Suppressor macrophage (primary cell): Measurements from ENCODE around the gene BRD9.
"Not testable (repeated sequence)": the region's sequence is repeated elsewhere in the genome, so short reads cannot be mapped to it uniquely, and the experiment has no call there.

Source experiments
- DNase-seq, 4 experiments: peaks; one replicate each; pipeline ENCODE4 v3.0.0-alpha.2; 2020 to 2022
- total RNA-seq, 17 experiments: gene quantifications; one replicate each; lab custom pipeline; 2026; ENCODE audit warnings: mixed read lengths in 6 of 17, inconsistent platforms in 3 of 17; lab: John Stamatoyannopoulos, UW

Gene BRD9
- 18.2 to 44.3 (median 32.0) reads per million in 17 experiments for total RNA-seq

DNA sequence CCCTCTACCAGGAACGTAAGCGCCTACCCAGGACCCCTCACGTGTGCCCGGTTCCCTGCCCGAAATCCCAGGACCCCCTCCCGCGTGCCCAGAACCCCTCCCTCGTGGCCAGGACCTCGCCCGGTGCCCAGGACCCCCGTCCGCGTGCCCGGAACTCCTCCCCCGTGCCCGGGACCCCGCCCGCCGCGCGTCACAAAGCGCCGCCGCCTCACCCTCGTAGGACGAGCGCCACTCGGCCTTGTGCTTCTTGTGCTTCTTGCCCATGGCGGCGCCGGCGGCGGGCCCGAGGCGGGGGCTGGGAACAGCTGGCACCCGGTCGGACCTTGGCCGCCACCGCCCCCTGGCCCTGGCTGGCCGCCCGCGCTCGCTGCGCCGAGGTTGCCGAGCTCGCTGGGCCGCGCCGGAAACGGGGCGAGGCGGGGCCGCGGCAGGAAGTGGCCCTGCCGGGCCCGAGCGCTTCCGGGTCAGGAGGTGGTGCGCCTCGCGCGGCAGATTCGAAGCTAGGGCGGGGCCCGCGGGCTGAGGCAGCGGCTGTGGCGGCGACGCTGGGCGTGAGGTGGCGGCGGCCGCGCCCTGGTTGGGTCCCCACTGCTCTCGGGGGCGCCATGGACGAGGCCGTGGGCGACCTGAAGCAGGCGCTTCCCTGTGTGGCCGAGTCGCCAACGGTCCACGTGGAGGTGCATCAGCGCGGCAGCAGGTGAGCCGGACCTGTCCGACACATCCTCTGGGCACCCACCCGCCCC lies at the start of gene BRD9, which contains the start of gene TRIP13:
Gene BRD9, minus strand, starts transcription at position 408 of the 743 bp plus-strand sequence. Its CDS starts 144 bp downstream, at position 264.
Gene TRIP13, plus strand, starts transcription at position 491 of the 743 bp plus-strand sequence. Its CDS starts 115 bp downstream, at position 606.
- peak; percentile 89 to 95 (median 92) for DNase-seq

DNA sequence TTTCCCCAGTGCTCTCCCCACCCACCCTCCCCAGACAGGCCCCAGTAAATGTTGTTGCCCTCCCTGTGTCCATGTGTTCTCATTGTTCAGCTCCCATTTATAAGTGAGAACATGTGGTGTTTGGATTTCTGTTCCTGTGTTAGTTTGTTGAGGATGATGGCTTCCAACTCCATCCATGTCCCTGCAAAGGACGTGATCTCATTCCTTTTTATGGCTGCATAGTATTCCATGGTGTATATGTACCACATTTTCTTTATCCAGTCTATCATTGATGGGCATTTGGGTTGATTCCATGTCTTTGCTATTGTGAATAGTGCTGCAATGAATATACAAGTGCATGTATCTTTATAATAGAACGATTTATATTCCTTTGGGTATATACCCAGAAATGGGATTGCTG lies 48.1 kb upstream of the BRD9 start:
- not testable (repeated sequence) for DNase-seq

GRCh38 chr5:939368-939767 lies 46.8 kb upstream of the BRD9 start:
- no peak for DNase-seq

DNA sequence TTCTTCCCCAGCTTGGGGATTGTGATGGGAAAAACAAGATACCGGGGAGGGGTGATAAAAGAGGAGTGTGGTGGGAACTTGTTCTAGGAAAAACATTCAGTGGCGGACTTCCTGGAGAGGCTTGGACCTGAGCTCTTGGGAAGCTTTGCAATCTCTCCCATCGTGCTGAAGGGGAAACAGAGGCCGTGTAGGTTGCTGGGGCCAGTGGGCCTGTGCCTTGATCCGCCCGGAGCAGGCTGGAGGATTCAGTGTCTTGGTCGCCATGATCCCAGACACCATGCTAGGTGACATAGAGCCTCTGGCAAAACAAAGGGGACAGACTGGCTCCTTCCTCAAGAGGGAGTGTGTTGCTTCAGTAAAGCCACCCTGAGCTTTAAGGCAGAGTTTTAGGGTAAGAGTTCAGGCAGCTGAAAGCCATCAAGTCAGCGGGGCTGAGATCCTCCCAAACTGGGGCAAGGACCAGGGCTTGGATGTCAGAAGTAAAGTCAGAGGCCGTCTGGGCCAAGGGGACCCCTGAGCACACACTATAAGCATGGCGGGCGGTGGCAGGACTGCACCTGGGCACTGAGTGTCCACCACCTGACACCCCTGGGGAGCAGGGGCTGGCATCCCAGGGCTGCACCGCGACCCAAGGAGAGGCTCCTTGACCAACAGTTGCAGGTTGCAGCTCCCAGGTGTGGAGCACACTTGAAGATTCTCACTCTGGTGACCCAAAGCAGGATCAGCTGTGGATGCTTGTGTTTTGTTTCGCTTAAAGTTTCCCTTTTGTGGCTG lies 44.7 kb upstream of the BRD9 start:
- DNase-seq = no peak

GRCh38 chr5:936149-937144 lies 43.8 kb upstream of the BRD9 start:
- DNase-seq = no peak

DNA sequence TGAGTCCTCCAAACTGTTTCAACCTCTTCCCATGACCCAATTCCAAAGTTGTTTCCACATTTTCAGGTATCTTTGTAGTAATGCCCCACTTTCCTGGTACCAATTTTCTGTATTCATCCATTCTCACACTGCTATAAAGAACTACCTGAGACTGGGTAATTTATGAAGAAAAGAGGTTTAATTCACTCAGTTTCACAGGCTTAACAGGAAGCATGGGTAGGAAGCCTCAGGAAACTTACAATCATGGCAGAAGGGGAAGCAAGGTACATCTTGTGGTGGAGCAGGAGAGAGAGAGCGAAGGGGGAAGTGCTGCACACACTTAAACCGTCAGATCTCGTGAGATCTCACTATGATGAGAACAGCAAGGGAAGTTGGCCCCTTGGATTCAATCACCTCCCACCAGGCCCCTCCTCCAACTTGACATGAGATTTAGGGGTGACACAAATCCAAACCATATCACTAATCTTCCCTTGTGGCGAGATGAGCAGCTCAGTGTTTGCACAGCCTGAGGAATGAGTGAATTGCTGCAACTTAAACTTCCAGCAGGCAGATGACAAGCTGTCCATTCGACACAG lies 43.0 kb upstream of the BRD9 start:
- peak in 3 of 4 experiments; percentile 11 to 16 (median 15) for DNase-seq

DNA sequence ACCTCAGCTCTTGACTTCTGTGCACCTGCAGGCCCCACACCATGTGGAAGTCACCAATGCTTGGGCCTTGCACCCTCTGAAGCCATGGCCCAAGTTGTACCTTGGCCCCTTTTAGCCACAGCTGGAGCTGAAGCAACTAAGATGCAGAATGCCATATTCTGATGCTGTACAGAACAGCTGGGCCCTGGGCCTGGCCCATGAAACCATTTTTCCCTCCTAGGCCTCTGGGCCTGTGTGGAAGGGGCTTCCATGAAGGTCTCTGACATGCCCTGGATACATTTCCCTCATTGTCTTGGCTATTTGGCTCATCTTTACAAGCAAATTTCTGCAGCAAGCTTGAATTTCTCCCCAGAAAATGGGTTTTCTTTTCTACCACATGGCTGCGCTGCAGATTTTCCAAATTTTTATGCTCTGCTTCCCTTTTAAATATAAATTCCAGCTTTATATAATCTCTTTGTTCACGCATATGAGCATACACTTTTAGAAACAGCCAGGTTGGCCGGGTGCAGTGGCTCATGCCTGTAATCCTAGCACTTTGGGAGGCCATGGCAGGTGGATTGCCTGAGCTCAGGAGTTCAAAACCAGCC lies 41.9 kb upstream of the BRD9 start:
- not testable (repeated sequence) for DNase-seq

- DNase-seq = not testable (repeated sequence)
These were observed 41.4 kb upstream of the BRD9 start for GRCh38 chr5:933951-934350.

- DNase-seq = no peak
These were observed 40.8 kb upstream of the BRD9 start for GRCh38 chr5:933251-933861.

DNA sequence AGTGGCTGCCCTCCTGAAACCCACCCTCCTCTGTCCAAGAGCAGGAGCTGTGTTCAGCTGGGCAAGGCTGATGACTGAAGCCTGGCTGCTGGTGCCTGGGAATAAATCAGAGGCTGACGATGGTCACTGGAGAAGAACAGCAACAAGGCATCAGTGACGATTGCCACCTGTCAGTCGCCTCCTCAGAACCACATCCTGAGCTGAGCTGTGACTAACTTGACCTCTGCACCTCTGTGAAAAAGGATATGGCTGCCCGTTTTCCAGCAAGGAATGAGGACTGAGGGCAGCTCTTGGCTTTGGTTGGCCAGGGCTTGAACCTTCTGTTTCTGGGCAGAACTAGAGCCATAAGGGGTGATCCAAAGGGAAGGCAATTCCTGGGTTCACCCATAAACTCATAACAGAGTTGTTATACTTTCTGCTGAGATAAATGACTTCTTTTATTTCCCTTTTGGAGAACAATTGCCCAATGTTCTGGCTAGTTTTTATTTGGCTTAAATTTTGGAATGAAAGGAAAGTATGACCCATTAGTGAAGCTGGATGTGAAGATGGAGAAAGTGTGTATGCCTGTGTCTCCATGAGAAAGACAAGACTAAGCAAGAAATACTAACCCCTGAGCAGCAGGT lies 40.1 kb upstream of the BRD9 start:
- no peak for DNase-seq

GRCh38 chr5:932151-932627 lies 39.6 kb upstream of the BRD9 start:
- DNase-seq = no peak

GRCh38 chr5:931570-932145 lies 39.1 kb upstream of the BRD9 start:
- no peak for DNase-seq

DNA sequence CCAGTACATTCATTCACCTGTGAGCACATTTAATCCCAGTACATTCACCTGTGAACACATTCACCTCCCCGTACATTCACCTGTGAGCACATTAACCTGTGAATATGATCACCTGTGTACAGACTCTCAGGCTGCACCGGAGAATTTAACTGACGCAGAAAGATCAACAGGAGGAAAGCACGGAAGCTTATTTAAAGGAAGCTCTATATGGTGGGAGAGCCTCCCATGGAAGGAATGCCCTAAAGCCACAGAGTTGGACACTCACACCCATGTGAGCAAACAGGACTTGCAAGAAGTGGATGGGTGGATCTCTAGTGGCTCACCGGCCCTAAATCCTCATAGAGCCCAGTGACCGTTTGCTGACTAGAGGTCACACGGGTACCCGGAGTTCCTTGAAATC lies 38.3 kb upstream of the BRD9 start:
- DNase-seq = no peak

DNA sequence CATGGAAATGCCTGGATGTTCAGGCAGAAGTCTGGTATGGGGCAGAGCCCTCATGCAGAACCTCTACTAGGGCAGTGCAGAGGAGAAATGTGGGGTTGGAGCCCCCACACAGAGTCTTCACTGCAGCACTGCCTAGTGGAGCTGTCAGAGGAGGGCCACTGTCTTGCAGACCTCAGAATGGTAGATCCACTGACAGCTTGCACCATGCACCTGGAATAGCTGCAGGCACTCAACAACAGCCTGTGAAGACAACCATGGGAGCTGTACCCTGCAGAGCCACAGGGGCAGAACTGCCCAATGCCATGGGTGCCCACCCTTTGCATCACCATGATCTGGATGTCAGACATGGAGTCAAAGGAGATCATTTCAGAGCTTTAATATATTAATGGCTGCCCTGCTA lies 37.0 kb upstream of the BRD9 start:
- DNase-seq = no peak

DNA sequence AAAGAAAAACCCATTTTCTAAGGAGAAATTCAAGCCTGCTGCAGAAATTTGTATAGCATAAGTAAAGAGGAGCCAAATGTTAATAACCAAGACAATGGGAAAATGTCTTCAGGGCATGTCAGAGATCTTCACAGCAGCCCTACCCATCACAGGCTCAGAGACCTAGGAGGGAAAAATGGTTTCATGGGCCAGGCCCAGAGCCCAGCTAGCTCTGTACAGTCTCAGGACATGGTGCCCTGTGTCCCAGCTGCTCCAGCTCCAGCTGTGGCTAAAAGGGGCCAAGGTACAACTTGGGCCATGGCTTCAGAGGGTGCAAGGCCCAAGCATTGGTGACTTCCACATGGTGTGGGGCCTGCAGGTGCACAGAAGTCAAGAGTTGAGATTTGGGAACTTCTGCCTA lies 36.6 kb upstream of the BRD9 start:
- not testable (repeated sequence) for DNase-seq

DNA sequence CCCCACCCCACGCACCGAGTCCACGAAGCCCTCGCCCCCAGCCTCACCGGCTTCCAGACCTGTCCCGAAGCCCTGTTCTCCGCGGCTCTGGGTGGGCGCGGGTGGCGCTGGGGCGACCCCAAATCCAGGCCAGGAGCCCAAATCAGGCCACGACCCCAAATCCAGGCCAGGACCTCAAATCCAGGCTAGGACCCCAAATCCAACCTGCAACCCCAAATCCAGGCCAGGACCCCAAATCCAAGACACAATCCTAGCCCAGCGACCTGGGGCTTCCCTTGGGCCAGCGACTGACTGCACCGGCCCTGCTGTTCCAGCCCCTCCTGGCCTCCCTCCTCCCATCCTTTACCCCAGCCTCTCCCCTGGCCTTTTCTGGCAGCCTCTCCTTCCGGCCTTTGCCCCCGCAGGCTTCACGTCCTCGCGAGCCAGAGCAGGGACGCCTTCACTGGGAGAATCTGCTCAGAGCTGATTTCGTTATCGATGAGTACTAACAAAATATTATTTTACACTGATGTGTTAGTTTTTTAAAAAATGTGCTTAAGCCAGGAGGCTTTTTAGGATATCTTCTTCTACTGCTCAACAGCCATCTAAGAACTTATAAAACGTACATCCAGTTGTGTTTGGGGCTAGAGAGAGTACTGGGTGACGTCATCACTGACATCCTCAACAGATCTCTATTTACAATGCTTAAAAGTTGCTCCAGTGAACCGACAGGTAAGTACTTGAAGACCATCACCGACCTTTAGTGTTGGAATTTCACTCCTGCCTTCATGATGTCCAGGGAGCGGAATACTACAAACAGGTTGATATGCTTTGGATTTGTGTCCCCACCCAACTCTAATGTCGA lies 34.8 kb upstream of the BRD9 start:
- DNase-seq = no peak

- DNase-seq = peak in 3 of 4 experiments; percentile 3 to 49 (median 13)
These were observed 34.0 kb upstream of the BRD9 start for GRCh38 chr5:926417-927171.

DNA sequence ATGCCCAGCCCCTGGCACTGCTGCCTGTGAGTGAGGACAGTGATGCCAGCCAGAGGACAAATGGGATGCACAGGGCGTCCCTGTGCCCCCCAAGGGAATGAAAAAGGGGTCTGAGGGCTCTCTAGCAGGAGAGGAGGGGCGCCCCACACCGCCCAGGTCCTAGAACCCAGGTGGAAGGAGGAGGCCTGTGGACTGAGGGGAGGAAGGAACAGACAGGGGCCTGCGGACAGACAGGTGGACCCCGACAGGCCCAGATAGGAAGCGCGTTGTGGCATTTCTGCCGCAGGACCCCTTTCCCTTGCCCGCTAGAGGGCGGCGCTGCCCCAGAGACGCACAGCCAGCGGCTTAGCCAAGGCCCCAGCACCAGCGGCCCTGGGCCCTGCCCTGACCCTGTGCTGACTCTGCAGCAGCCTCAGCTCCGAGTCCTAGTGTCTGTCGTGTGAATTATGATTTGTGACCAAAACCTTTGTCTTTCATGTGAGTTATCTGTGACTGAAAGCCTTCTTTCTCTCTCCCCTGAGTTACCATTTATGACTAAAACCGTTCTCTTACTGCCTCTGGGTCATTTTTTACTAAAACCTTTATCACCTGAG lies 30.8 kb upstream of the BRD9 start:
- peak; percentile 76 to 91 (median 83) for DNase-seq
